GF-D8 (cell line): ENCODE data around the gene B4GALT3.

Source experiments
- DNase-seq: peaks from one replicate; lab custom pipeline; 2025; lab: John Stamatoyannopoulos, UW

B4GALT3 gene

DNA sequence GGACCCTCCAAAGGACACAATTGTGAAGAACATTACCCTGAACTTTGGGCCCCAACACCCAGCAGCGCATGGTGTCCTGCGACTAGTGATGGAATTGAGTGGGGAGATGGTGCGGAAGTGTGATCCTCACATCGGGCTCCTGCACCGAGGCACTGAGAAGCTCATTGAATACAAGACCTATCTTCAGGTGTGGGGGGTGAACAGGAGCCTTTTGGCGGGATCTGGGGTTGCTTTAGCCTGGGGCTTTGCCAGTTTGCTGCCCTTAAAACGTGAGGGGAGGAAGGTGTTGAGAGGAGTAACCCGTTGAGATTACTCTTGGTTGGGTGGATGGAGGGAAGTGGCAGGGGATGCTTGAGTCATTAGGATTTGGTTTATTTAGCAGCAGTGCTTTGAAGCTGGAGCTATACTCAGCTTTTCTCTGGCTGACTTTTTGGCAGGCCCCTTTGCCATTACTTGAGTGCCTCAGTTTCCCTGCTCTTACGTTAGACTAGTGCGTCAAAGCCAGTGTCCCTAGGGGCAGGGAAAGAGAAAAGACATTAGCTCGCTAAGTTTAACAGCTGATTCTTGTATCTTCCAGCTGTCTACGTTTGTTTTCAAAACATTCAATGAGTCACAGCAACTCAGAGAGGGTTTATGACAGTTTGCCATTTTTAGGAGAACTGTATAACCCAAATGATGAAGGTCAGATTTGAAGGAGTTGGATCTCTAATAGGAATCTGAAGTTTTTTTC is 29.3 kb upstream of the B4GALT3 start:
- no peak for DNase-seq

DNA sequence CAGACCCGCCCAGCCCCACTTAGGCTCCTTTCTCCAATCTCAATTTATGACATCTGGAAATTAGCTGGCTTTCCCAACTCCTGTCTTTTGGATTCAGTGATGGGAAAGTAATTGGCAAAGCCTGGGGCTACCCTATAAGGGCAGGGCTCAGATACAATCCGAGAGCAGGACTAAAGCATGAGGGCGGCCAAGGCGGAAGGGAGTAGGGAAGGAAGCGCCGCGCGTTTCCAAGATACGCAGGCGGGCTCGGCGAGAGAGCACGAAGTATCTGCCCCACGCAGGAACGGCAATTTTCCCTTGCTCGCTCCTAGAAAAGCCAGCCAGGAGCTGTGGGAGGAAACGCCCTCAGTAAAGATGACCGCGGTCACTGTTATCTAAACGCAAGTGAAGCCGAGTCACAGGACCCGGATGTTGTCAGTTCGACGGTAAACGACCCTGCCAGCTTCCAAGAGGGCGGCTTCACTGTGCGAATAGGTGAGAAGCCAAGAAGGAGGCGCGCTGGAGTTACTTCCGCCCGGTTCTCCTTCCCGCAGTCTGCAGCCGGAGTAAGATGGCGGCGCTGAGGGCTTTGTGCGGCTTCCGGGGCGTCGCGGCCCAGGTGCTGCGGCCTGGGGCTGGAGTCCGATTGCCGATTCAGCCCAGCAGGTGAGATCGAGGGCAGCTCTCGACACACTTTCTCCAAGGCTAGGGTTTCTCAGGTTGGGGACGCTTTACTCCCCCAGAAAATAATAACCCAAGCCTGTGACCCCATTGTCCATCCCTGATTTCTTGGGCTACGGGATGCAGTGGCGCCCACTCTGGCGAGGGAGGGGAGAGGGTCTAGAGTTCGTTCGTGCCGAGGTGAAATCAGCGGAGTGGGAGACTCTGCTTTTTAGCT is 24.8 kb upstream of the B4GALT3 start, which contains the start of gene NDUFS2:
Gene NDUFS2 (plus strand): TSS at position 532 of the 877 bp plus-strand sequence. CDS start 19 bp downstream, at position 551.
- peak; percentile 95 for DNase-seq

DNA sequence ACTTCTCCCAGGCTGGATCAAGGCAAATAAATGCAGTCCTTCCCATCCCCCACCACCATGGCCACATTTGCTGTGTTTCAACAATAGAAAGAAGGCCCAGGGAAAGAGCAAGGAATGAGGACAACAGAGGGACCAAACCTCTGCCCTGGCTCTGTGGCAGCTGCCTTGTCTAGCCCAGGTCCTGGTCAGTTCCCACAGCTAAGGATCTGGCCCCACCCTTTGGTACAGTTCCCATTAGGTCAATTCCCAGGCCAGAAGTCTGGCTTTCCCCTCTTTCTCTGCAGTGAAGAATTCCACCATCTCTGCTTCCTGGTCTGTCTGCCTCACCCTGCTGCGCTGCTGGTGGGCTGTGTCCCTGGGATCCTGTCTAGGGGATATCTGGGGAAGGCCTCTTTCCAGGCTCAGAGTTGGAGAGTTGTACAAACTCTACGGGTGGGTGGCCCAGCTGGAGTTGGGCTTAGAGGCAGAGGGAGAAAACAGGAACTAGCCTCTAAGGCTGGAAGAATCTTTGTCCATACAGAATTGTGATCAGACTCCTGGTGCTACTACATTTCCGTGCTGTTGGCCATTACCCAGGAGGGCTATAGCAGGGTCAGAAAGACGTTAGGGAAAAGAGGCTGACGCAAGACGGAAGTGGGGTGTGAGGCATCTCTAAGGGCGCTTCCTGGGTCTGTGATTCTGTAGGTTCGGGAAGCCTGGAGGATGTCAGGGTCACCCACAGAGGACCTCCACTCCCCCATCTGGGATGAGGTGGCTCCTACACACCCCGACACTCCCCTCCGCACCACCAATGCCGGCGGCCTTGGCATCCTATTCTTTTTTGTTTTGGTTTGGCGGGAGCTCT is 23.9 kb upstream of the B4GALT3 start:
- peak; percentile 57 for DNase-seq

GRCh38 chr1:161200421-161200991 is 23.2 kb upstream of the B4GALT3 start:
- no peak for DNase-seq

DNA sequence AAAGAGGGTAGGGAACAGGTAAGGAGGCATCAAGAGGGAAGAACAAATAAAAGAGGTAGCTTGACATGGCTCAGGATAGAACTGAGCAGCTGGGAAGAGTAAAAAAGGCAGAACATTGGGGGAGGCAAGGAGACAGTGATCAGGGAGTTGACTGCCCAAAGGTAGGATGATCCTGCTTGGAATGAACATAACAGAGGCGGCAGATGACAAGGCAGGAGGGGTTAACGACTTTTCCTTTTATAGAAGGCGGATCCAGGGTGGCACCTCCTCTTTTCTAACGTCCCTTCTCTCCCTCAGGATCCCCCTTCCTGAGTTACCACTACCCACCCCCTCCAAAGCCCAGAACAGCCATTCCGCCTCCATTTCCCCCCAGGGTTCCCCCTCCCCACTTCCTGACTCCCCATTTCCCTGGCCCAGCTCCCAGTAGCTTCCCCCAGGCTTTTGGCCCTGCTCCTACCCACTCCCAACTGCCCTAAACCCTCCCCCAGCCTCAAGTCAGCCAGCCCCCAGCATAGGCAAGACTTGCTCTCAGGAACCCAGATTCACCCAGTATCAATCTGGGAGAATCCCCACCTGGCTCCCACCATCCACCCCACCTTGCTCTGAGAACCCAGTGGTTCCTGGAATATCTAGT is 22.3 kb upstream of the B4GALT3 start:
- DNase-seq: no peak

- no peak for DNase-seq
Observed at GRCh38 chr1:161198897-161199431, 21.7 kb upstream of the B4GALT3 start, which contains the start of gene ADAMTS4. TSS of gene ADAMTS4 (minus strand) at chr1:161199054. CDS start at chr1:161198627, 427 bp downstream.

- DNase-seq: no peak
Observed at GRCh38 chr1:161198194-161198896, 21.0 kb upstream of the B4GALT3 start.

- DNase-seq: no peak
Observed at GRCh38 chr1:161197560-161198193, 20.4 kb upstream of the B4GALT3 start.

- no peak for DNase-seq
Observed at GRCh38 chr1:161196521-161197451, 19.5 kb upstream of the B4GALT3 start.

- DNase-seq: no peak
Observed at GRCh38 chr1:161196111-161196510, 18.8 kb upstream of the B4GALT3 start.

DNA sequence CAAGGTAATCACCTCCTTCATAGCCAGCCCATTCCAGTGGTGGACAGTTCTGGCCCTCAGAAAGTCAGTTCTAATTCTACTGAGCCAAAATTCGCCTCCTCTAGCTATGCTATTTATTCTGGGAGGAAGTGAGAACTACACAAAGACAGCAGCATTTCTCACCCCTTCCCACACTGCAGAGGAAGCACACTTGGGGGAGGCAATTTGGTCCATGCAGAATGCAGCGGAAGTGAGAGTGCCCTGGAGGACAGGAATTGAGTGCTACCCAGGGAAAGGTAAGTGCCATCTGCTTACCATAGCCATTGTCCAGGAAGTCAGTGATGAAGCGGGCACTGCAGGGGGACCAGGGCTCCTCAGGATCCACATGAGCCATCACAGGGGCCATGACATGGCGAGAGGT is 17.9 kb upstream of the B4GALT3 start:
- no peak for DNase-seq

DNA sequence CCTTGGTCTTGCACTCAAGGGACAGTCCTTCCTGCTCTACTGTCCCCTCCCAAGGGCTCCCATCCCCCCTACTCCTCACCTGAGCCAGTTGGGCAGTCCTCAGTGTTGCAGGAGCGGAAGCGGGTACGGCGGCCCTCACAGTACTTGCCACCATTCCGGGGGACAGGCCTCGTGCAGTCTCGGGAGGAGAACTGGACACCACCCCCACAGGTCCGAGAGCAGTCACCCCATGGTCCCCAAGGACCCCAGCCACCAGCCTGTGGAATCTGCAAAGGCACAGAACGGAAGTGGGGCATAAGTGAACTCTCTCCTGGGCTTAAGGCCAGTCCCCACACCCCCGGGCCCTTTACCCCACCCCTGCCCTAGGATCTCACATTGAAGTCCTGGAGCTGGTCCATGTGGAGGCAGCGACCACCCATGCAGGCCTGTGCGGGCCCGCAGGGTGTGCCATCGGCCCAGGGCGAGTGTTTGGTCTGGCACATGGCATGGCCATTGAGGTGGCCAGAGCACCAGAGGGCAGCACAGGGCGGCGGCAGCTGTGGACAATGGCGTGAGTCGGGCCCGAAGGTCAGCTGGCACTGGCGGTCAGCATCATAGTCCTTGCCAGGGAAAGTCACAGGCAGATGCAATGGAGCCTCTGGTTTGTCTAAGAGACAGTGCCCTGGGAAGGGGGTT is 16.4 kb upstream of the B4GALT3 start:
- no peak for DNase-seq

- DNase-seq: no peak
Observed at GRCh38 chr1:161192476-161193465, 15.5 kb upstream of the B4GALT3 start.

DNA sequence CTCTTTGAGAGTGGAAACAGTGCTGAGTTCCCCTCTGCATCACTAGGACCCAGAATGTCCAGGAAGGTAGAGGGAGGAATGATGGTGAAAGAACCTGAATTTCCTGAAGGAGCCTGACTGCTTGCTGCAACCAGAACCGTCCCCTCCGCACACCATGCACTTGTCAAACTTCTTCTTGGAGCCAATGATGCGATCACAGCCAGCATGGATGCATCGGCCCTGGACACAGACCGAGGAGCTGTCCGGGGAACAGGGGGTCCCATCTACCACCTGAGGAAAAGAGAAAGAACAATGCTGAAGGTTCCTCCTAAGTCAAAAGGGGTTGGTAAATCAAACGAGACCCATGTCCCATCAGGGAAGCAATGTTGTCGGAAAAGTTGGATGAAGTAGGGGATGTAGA is 14.7 kb upstream of the B4GALT3 start:
- DNase-seq: no peak

DNA sequence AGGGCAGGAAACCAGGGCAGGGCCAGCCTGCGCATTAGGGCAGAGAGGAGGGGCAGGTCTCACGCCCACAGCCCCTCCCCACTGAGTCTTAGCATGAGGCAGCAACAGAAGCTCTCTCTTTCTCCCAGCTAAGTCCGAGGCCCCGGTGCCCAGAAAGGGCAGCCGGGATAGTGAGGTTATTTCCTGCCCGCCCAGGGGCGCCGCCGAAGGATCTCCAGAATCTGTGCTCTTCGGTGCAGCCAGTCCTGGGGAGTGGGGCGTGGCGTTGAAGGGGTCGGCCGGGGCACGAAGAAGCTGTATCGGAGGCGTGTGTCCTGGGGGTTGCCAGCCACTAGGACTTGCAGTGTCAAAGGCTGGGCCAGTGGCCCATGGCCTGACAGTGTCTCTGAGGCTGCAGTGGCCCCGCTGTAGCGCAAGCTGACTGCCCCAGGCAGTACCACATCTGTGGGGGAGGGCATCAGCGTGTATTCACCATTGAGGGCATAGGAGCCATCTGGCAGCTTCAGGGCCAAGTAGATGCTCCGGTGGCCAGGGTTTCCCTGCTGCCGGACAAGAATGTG is 13.7 kb upstream of the B4GALT3 start:
- DNase-seq: no peak

GRCh38 chr1:161189036-161189435 is 11.7 kb upstream of the B4GALT3 start:
- no peak for DNase-seq

GRCh38 chr1:161188381-161188780 is 11.1 kb upstream of the B4GALT3 start:
- DNase-seq: no peak
